Measurements from ENCODE around the gene SLC1A3. TPM values are rescaled to one million over a fixed set of nuclear protein-coding genes. Genes with fewer than 3 reads are reported as not detected.

SLC1A3 gene
- total RNA-seq, 6 donors from 2014 or later = 22.4 to 235 (median 42.0) TPM

DNA sequence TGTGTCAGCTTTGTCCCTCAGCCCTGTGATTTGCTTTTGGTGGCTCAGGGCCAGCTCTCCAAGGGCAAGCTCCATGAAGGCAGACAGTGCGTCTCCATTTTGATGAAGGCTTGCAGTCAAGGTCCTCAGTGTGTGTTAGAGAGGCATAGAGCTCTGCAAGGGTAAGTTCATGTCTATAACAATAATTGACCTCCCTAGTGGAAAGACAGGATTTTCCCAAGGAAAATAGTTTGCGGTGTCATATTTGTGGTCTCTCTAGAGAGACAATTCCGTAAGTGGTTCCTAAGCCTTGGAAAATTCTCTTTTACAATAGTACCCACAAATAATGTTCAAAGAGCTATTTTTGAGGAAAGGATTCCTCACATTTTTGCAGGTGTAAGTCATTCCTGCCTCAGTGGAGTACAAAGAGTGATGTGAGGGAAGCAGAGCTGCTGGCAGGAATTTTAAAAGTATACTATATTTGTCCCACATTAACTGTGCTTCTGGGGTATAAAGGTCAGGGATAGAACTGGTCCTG, 40.2 kb downstream of the SLC1A3 start:
- Histone ChIP-seq H3K27ac (no peak overlapping the region), H3K27me3 (no peaks in the 10 kb centered on the region), H3K36me3 (no peaks in the 10 kb centered on the region), H3K4me3 (no peak overlapping the region), H3K9me3 (no peaks in the 10 kb centered on the region), H3K4me1 (peaks cover 0 to 12% (median 6%) of the 10 kb centered on the region in 4 donors)
- DNase-seq = no peak
- TF ChIP-seq POLR2A (IDR thresholded peaks at IDR 0.05) = no peak
- TF ChIP-seq, protein P1, sequence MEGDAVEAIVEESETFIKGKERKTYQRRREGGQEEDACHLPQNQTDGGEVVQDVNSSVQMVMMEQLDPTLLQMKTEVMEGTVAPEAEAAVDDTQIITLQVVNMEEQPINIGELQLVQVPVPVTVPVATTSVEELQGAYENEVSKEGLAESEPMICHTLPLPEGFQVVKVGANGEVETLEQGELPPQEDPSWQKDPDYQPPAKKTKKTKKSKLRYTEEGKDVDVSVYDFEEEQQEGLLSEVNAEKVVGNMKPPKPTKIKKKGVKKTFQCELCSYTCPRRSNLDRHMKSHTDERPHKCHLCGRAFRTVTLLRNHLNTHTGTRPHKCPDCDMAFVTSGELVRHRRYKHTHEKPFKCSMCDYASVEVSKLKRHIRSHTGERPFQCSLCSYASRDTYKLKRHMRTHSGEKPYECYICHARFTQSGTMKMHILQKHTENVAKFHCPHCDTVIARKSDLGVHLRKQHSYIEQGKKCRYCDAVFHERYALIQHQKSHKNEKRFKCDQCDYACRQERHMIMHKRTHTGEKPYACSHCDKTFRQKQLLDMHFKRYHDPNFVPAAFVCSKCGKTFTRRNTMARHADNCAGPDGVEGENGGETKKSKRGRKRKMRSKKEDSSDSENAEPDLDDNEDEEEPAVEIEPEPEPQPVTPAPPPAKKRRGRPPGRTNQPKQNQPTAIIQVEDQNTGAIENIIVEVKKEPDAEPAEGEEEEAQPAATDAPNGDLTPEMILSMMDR (IDR thresholded peaks at IDR 0.05) = no peak
- TF ChIP-seq POLR2AphosphoS5 (IDR thresholded peaks at IDR 0.05) = no peak
- TF ChIP-seq EP300 (IDR thresholded peaks at IDR 0.05) = no peak
- no peak for ATAC-seq (ENCODE audit: low FRiP score in 2 of 2)
- 81 to 83% methylated on average over 3 of the region's 3 CpGs for WGBS, 2 donors

DNA sequence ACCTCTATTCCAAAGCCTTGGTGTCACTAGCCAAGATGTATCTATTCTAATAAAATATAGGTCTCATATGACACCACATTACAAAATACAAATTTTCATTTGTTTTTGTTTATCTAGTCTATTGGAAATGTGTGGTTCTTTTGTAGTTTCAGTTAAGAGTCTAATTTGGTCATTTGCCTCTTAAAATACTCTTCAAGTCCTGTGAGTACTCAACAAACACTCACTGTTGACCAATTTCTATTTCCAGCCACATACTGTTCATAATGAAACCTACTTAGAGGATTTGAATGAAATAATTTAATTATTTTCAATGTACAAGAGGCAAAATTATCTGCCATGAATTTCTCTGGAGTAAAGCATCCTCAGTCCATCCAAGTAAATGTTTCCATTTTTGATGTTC, 40.6 kb downstream of the SLC1A3 start:
- TF ChIP-seq, protein P1 (IDR thresholded peaks at IDR 0.05) = no peak
- no peak for TF ChIP-seq POLR2A (IDR thresholded peaks at IDR 0.05)
- H3K9me3 ChIP-seq = no peaks in the 10 kb centered on the region
- no peak overlapping the region for H3K4me3 ChIP-seq
- no peak overlapping the region for H3K27ac ChIP-seq
- no peak for ATAC-seq (ENCODE audit: low FRiP score in 2 of 2)
- H3K36me3 ChIP-seq = no peaks in the 10 kb centered on the region
- H3K4me1 ChIP-seq = peaks cover 0 to 12% (median 6%) of the 10 kb centered on the region in 4 donors
- no peak for DNase-seq
- no peaks in the 10 kb centered on the region for H3K27me3 ChIP-seq

DNA sequence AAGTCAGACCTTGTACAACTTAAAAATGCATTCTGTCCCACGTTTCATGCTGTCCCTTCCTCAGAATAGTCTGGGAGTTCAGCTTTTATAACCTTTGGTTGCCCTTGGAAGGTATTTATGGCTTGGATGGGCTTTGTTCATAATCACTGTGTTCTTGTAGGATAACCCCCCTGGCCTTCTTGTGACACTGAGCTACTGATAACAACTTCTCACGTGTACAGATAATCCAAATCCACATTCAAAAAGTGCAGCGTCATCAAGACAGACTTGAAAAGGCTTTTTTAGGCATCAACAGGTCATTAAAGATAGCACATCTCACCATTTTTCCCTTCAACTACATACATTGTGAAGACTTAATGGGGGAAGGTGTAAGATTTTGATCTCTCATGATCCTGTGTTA, 42.0 kb downstream of the SLC1A3 start:
- Histone ChIP-seq H3K4me3 (no peak overlapping the region), H3K27ac (no peak overlapping the region), H3K36me3 (no peaks in the 10 kb centered on the region), H3K9me3 (no peaks in the 10 kb centered on the region), H3K4me1 (peaks cover 0 to 12% (median 6%) of the 10 kb centered on the region in 4 donors), H3K27me3 (no peaks in the 10 kb centered on the region)
- DNase-seq (no peak), ATAC-seq (ENCODE audit: low FRiP score in 2 of 2) (no peak)
- no peak for TF ChIP-seq POLR2A (IDR thresholded peaks at IDR 0.05)
- no peak for TF ChIP-seq POLR2AphosphoS5 (IDR thresholded peaks at IDR 0.05)
- no peak for TF ChIP-seq EP300 (IDR thresholded peaks at IDR 0.05)
- TF ChIP-seq, protein P1 (IDR thresholded peaks at IDR 0.05) = no peak
- WGBS, 2 donors = 77 to 80% methylated on average over 3 of the region's 3 CpGs

DNA sequence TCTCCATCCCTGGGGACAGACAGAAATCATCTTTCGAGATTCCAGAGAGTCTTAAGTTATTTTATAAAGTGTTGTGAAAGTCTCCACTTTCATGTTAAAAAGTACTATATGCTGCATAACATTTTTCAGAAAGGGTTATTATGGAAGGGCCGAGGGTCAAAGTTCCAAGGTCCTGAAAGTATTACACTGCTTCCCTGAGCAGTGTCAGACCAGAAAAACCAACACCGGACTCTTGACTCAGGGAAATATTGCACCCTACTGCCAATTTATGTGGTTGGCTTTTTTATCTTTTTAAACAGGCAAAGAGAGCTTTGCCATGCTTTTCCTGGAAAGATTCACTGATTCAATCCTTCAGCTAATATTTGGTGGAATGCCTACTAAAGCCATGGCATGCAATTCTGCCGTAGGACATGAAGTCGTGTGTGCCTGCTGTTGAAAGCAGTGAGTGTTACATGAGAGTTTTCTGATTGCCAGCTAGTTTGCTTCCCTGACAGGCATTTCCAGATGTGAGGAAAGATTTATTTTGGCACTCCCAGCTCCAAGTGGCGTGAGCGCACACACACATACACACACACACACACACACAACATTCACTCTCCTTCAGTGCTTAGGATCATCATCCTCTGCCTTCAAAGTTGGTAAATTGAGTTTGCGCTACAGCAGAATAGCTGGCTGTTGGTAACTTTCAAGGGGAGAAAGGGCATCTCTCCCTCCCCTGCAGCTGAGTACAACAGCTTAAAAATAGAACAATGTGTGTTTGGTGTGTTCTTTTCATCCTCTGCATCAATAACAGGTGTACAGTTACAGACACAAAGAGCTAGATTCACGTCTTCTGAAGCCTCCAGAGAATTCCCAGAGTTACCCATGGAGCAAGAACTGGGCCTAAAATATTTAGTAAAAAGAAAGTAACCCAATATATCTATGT, 45.6 kb downstream of the SLC1A3 start:
- TF ChIP-seq EP300 (IDR thresholded peaks at IDR 0.05) = no peak
- no peak for TF ChIP-seq POLR2AphosphoS5 (IDR thresholded peaks at IDR 0.05)
- TF ChIP-seq, protein P1 (IDR thresholded peaks at IDR 0.05) = no peak
- TF ChIP-seq POLR2A (IDR thresholded peaks at IDR 0.05) = no peak
- ATAC-seq (ENCODE audit: low FRiP score in 2 of 2) = no peak
- peaks cover 10 to 17% (median 13%) of the 10 kb centered on the region in 4 donors for H3K4me1 ChIP-seq
- no peak overlapping the region for H3K4me3 ChIP-seq
- no peaks in the 10 kb centered on the region for H3K9me3 ChIP-seq
- DNase-seq = no peak
- 58 to 71% methylated on average over 9 of the region's 9 CpGs for WGBS, 2 donors
- H3K27ac ChIP-seq = no peak overlapping the region
- no peaks in the 10 kb centered on the region for H3K27me3 ChIP-seq
- no peaks in the 10 kb centered on the region for H3K36me3 ChIP-seq
